HG02610 (cell line): ENCODE measurements around the gene IFT122.
A peak's percentile ranks its signal among the peaks of the same experiment; 100 is the strongest.
"Not testable (repeated sequence)": the region's sequence is repeated elsewhere in the genome, so short reads cannot be mapped to it uniquely, and the experiment has no call there.

Experiments used
- ATAC-seq: cut with Tn5 transposase; IDR thresholded peaks from one replicate; pipeline ENCODE4 v1.9.1; 2021; ENCODE audit warnings: mild to moderate bottlenecking, moderate library complexity; ENCODE audit not compliant: unreplicated experiment

The IFT122 gene

GRCh38 chr3:129439817-129440617 lies at the start of gene IFT122, which contains the start of gene MBD4:
TSS of gene IFT122 (plus strand) at chr3:129440224. CDS start at chr3:129440331, 107 bp downstream.
TSS of gene MBD4 (minus strand) at chr3:129439948. CDS start at chr3:129439833, 115 bp downstream.
- peak; percentile 92 for ATAC-seq

- not testable (repeated sequence) for ATAC-seq
Observed at GRCh38 chr3:129391583-129391982, 48.4 kb upstream of the IFT122 start.

GRCh38 chr3:129392106-129392887 lies 47.7 kb upstream of the IFT122 start:
- ATAC-seq: not testable (repeated sequence)

- ATAC-seq: no peak
Observed at GRCh38 chr3:129393271-129393670, 46.8 kb upstream of the IFT122 start.

DNA sequence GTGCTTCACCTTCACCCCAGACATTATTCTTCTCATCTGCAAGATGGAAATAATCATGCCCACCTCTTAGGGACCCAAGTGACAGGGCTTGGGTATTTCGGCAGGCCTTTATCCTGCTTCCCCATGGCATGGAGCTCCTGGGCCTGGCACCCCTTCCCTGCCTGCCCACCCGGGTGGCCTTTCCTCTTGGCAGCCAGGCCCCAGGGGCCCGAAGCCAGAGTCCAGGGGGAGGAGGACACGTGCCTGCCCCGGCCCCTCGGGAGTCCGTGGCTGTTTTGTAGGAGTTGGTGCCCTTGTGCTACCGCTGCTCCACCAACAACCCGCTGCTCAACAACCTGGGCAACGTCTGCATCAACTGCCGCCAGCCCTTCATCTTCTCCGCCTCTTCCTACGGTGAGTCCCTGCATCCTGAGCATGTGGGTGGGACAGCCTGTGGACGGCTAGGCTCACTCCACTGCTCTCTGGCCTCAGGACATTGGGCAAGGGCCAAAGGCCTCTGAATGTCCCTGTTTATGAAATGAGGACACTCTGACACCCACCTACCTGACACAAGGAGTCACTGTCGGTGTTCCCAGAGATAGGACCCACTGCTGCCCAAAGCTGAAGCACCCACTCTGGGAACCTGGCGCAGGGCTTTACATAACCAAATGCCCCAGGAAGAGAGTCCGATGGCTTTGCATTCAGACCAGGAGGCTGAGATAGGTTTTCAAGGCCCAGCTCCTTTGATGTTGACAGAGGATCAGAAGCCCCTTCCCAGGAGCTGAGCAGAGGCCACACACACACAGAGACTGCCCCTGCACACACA lies 46.1 kb upstream of the IFT122 start:
- not testable (repeated sequence) for ATAC-seq

DNA sequence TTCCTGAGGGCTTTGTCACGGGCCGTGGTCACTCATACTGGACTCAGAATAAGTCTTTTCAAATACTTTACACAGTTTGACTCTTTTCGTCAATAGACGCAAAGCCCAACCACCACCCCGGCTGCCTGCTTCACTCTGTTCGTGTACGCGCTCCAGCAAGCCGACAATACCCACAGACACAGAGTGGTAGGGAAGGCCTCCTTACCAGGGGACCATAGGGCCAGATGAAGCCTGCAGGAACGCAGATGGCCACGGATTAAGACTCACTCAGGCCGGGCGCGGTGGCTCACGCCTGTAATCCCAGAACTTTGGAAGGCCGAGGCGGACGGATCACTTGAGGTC lies 41.2 kb upstream of the IFT122 start:
- ATAC-seq: no peak

DNA sequence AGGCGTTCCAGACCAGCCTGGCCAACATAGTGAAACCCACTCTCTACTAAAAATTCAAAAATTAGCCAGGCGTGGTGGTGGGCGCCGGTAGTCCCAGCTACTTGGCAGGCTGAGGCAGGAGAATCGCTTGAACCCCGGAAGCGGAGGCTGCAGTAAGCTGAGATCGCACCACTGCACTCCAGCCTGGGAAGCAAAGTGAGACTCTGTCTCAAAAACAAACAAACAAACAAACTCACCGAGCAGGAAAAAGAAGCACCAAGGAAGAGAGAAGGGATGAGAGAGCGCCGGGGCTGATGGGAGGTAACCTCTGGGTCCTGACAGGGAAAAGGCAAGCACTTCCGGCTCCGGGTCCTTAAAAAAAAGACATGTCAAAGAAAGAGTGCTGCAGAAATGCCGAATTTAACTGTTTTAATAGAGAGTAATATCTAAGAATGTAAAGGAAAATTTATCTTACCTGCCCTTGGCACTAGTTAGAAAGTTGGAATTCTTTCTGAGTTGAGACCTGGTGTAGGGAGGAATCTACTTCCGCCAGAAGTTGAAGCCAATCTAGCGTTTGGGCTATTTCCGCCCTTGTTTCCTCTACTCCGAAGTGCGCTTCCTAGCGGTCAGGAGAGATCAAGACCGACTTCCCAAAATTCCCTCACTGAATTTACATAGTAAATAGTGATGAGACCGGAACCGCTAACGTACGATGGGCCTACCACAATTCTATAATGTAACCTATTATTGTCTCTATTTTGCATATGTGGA lies 40.7 kb upstream of the IFT122 start:
- peak; percentile 77 for ATAC-seq

DNA sequence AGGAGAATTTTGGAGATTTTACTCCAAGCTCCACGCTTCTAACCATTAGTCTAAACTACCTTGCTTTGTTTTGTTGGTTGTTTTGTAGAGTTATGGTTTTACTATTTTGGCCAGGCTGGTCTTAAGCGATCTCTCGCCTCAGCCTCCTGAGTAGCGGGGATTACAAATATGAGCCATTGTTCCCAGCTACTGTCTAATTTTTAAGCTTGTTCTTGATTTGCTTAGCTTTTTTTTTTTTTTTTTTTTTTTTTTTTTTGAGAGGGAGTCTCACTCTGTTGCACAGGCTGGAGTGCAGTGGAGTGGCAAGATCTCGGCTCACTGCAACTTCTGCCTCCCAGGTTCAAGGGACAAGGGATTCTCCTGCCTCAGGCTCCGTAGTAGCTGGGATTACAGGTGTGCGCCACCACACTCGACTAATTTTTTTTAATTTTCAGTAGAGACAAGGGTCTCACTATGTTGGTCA lies 40.1 kb upstream of the IFT122 start:
- no peak for ATAC-seq

DNA sequence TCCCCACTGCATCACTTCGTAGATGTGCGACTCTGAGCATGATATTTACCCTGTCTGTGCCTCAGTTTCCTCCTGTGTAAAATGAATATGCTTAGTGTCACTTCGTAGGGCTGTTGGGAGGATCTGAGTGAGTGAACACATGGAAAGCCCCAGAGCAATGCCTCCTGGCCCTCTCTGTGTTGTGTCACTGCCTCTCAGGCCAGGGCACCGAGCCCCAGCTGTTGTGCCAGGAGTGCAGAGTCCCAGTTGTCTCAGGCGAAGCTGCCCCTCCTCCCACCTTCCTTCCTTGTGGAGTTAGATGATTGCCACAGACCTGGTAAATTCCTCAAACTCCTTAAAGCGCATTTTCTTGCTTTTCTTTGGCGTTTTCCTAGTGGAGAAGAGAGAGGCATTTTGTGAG lies 37.8 kb upstream of the IFT122 start:
- no peak for ATAC-seq

DNA sequence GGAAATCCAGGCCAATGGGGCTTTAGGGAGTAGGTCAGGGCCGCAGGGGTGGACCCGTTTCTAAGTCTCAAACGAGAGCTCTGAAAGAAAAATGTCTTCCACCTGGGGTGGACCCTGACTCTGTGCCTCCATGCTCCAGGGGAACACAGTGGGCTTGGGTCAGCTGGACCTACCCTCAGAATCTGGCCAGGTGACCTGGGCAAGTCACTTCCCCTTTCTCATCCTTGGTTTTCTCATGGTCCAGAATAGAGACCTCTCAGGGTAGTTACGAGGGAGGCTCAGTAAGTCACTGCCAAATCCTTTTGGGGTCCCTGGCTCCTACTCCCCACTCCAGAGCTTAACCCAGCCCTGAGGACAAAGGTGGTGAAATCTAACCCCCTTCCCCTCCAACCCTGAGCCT lies 37.4 kb upstream of the IFT122 start:
- ATAC-seq: no peak

- no peak for ATAC-seq
Observed at GRCh38 chr3:129403450-129403849, 36.6 kb upstream of the IFT122 start.

- ATAC-seq: no peak
Observed at GRCh38 chr3:129404130-129404529, 35.9 kb upstream of the IFT122 start.

DNA sequence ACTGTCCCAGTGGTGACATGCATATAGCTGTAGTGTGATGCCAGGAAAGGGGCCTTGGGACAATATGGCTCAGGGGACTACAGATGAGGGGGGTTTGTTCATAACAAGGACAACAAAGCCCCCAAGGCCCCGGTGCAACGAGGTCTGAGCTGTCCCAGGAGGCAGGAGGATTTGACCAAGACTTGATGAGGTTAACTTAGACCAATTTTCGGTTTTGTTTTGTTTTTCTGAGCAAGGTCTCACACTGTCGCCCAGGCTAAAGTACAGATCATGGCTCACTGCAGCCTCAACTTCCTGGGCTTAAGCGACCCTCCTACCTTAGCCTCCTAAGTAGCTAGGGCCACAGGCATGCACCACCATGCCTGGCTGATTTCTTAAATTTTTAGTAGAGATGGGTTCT lies 35.4 kb upstream of the IFT122 start:
- no peak for ATAC-seq

- no peak for ATAC-seq
Observed at GRCh38 chr3:129409541-129409940, 30.5 kb upstream of the IFT122 start.

DNA sequence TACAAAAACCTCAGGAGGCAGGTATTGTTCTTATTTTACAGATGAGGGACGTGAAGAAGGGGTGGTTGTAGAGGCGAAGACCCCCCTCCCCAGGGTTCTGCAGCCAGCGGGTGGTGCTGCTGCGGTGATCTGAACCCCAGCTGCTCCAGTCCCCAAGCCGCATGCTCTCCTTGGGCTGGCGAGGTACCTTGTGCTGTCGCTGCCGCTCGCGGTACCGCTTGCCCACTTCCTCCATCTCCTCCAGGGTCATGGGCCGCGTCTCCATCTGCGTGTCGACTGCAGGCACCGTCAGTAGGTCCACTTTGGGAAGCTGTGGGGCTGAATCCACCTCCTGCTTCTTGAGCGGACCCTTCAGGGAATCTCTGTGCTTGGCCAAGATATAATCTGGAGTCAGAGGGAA lies 29.1 kb upstream of the IFT122 start:
- no peak for ATAC-seq

DNA sequence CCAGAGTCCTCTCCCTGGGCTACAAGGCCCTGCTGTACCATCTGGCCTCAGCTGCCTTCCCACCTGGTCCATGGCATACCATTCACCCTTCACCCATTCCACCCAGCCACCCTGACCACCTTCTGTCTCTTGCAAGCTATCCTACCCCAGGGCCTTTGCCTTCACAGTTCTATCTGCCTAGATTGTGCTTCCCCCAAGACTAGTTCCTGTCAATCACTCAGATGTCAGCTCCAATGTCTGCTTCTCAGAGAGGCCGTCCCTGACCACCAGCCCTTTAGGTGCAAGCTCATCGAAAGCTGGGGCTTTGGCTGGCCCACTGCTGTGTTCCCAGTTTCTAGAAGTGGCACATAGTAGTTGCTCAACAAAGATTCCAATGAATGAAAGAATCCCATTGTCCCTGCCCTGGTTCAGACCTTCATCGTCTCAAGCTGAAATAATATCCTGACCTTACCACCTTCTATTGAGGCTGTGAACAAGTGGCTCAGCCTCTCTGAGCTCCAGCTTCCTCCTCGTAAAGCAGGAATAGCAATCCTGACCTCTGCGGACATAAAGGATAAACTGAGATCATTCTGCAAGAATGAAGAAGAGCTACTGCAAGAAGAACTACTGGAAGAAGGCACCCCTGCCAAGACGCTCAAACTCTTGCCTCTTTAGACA lies 27.4 kb upstream of the IFT122 start:
- no peak for ATAC-seq

DNA sequence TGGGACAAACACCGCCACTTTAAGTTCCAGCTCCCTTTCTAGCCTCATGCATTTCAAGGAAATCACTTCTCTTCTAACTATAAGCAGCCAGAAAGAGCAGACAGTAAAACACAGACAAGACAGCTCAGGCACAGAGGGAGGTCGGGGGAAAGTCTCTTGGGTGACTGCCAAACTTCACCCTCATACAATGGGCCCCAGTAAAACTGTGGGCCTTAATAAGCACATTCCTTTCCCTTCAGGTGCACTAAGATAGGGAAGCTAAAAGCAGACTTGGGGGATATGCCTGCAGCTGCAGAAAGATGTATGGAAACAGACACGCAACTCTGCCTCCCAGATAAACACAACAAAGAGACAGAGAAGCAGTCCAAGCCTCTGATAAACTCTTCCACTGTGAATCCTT lies 26.8 kb upstream of the IFT122 start:
- ATAC-seq: not testable (repeated sequence)

DNA sequence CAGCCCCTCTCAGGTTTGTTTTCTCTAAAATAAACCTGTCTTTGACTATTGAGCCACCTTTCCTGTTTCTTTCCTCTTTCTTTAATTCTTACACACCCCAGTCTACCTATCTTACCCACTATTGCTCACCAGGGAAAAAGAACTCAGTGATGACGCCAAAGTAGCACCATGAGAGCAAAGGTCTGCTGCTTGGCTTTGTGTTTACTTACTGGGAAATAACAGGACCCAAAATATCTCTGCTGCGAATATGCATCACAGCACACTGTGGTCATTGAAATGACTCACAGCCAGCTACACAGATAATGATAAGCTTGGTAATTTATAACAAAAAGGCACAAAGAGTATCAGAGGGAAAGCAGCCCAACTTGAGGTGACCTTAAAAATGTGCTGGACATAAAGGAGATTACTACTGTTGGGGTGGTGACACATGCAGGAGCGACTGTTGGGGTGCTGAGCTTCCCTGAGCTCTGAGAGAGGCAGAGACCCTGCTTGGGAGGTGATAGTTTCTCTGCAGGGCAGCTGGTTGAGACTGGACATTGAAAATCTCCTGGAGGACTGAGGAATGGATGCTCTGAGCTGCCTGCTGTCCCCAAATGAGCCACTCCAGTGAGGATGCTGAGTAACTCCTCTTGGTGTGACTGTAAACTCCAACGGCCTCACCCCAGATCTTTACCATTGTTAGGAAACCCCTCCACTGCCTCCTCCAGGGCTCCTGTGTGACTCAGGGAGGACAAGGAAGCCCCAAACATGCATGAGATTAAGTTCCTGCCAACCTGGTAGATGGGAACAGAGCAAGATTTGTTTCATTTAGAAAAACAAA lies 26.1 kb upstream of the IFT122 start:
- peak; percentile 96 for ATAC-seq

- no peak for ATAC-seq
Observed at GRCh38 chr3:129415378-129415777, 24.6 kb upstream of the IFT122 start.
